GM19035 (cell line): ENCODE measurements around the gene LAPTM4A.
A peak's percentile ranks its signal among the peaks of the same experiment; 100 is the strongest.

Source experiments
- ATAC-seq: cut with Tn5 transposase; IDR thresholded peaks from one replicate; pipeline ENCODE4 v1.9.1; 2021; ENCODE audit not compliant: unreplicated experiment

Gene LAPTM4A

DNA sequence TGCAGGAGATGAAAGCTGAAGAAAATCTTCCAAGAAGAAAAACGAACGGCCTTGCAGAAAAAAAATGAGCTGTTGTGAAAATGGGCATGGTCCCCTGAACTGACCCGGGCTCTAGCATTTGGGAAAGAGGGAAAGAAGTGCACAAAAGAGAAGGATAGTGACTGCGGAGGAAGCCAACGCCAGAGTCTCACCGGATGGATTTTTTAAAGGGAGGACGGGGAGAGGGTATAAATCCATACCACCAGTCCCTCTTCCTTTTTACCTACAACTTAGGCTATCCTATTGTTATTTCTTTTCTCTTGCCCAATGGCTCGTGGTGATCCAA lies 62.1 kb downstream of the LAPTM4A start:
- ATAC-seq, result no peak

GRCh38 chr2:19988600-19988999 lies 62.8 kb downstream of the LAPTM4A start:
- ATAC-seq, result no peak

DNA sequence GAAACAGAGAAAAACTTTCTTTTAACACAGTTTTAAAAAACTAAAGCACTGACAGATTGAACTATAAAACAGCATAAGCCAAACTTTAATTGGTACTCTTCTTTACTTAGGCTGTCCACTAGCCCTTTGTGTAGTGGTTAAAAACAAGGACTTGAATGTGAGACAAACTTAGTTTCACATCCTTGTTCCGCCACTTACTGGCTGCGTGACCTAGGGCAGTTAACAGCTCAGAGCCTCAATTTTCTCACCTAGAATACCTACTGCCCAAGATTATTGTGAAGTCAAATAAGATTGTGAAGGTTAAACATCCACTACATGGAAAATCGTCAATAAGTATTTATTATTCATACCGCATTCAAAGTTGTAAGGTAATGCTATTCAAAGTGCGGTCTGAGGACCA lies 63.5 kb downstream of the LAPTM4A start:
- peak; percentile 62 for ATAC-seq
